ENCODE data around the gene UBAP1. TPM values are rescaled to one million over a fixed set of nuclear protein-coding genes. Genes with fewer than 3 reads are reported as not detected.

UBAP1 gene
- polyA plus RNA-seq, 1 experiment = 56.7 TPM

- Histone ChIP-seq H3K27me3 (ENCODE audit: control insufficient read depth, insufficient read depth, low read length) (no peaks in the 10 kb centered on the region), H3K4me3 (ENCODE audit: low read depth, low read length) (no peak overlapping the region), H3K27ac (ENCODE audit: low read depth, low read length) (no peak overlapping the region), H3K9me3 (ENCODE audit: control insufficient read depth, insufficient read depth, low read length) (no peaks in the 10 kb centered on the region)
- ChIA-PET CTCF (interaction anchor here (1.0 to 1.1 kb wide), 2 partner anchors 84 to 85 kb away, joined by 3 read pairs; no protein-coding TSS in a partner anchor), POLR2A (no interaction called here)
- no peak for DNase-seq (ENCODE audit: low read depth, low spot score)
- no peak for TF ChIP-seq CTCF (IDR thresholded peaks at IDR 0.05; ENCODE audit: low read depth, low read length)
Measured at GRCh38 chr9:34169125-34169524, 9.7 kb upstream of the UBAP1 start.

- POLR2A ChIA-PET = no interaction called here
- Histone ChIP-seq H3K9me3 (ENCODE audit: control insufficient read depth, insufficient read depth, low read length) (no peaks in the 10 kb centered on the region), H3K27me3 (ENCODE audit: control insufficient read depth, insufficient read depth, low read length) (no peaks in the 10 kb centered on the region), H3K27ac (ENCODE audit: low read depth, low read length) (no peak overlapping the region), H3K4me3 (ENCODE audit: low read depth, low read length) (no peak overlapping the region)
- CTCF ChIA-PET = no interaction called here
- TF ChIP-seq CTCF (IDR thresholded peaks at IDR 0.05; ENCODE audit: low read depth, low read length) = no peak
- DNase-seq (ENCODE audit: low read depth, low spot score) = no peak
Measured at GRCh38 chr9:34170237-34170991, 8.4 kb upstream of the UBAP1 start.

- no peaks in the 10 kb centered on the region for H3K9me3 ChIP-seq (ENCODE audit: control insufficient read depth, insufficient read depth, low read length)
- DNase-seq (ENCODE audit: low read depth, low spot score) = no peak
- H3K4me3 ChIP-seq (ENCODE audit: low read depth, low read length) = no peak overlapping the region
- CTCF ChIA-PET = no interaction called here
- no peaks in the 10 kb centered on the region for H3K27me3 ChIP-seq (ENCODE audit: control insufficient read depth, insufficient read depth, low read length)
- H3K27ac ChIP-seq (ENCODE audit: low read depth, low read length) = no peak overlapping the region
- POLR2A ChIA-PET = no interaction called here
- no peak for TF ChIP-seq CTCF (IDR thresholded peaks at IDR 0.05; ENCODE audit: low read depth, low read length)
Measured at GRCh38 chr9:34171753-34172535, 6.9 kb upstream of the UBAP1 start.

- CTCF ChIA-PET = no interaction called here
Measured at GRCh38 chr9:34176089-34176488, 2.8 kb upstream of the UBAP1 start.

More at GRCh38 chr9:34176089-34176488, 2.8 kb upstream of the UBAP1 start:
- Histone ChIP-seq H3K27me3 (ENCODE audit: control insufficient read depth, insufficient read depth, low read length) (no peaks in the 10 kb centered on the region), H3K27ac (ENCODE audit: low read depth, low read length) (no peak overlapping the region), H3K9me3 (ENCODE audit: control insufficient read depth, insufficient read depth, low read length) (no peaks in the 10 kb centered on the region), H3K4me3 (ENCODE audit: low read depth, low read length) (no peak overlapping the region)
- DNase-seq (ENCODE audit: low read depth, low spot score) = no peak
- POLR2A ChIA-PET = no interaction called here
- TF ChIP-seq CTCF (IDR thresholded peaks at IDR 0.05; ENCODE audit: low read depth, low read length) = no peak
